Measurements from ENCODE around the gene UBTF.

UBTF gene

GRCh38 chr17:44223541-44224071, 4.1 kb upstream of the UBTF start:
- peak; percentile 68; the same call in 1 of the 2 replicates for TF ChIP-seq NFIC (IDR thresholded peaks at IDR 0.05)
- TF ChIP-seq EP300 (IDR thresholded peaks at IDR 0.05; ENCODE audit: borderline replicate concordance): 0 out of 2 replicates have a peak, but pooled peaks have one; percentile 17
- no peak for TF ChIP-seq USF1 (IDR thresholded peaks at IDR 0.05)
- TF ChIP-seq EGR1 (IDR thresholded peaks at IDR 0.05): no peak

DNA sequence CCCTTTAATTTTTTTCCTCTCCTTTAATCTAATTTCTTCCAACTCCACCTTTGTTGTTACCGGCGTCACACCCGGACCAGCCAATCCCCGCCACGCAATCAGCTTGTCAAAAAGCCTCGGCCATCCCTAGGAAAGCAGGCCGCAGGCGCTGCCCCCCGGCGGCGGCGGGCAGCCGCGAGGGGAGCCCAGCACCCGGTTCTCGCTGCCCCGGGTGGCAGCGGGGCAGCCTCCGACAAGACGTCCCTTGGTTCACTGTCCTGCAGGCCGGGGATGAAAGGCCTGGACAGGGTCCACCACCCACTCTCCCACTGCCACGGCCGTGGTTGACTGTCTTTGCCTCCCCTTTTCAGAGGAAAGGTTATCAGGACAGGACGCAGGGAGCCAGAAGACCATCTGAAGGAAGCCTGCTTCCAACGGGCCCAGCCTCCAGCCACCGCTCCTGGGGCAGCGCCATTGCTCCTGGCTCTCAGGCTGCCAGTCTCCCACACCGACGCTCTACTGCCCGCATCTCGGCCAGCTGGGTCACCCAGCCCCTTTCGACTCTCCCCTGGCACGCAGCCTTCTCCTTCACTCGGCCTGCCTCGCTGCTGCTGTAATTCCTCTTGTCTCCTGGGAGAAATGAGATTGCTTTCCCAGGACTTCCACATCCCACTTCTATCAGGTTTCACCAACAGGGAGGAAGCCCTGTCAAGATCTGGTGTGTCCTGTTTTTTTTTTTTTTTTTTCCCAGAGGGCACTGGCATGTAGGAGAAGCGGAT, 2.8 kb upstream of the UBTF start:
- 0 out of 2 replicates have a peak, but pooled peaks have one; percentile 37 for TF ChIP-seq YY1 (IDR thresholded peaks at IDR 0.05; ENCODE audit: low read depth)
- TF ChIP-seq TAF1 (IDR thresholded peaks at IDR 0.05; ENCODE audit: low read depth): no peak; the same call in 1 of the 2 replicates
- no peak for TF ChIP-seq EGR1 (IDR thresholded peaks at IDR 0.05)

- no peak for TF ChIP-seq EP300 (IDR thresholded peaks at IDR 0.05; ENCODE audit: borderline replicate concordance)
- TF ChIP-seq ZBTB7A (IDR thresholded peaks at IDR 0.05; ENCODE audit: low read depth): no peak
- no peak for TF ChIP-seq FOXM1 (IDR thresholded peaks at IDR 0.05; ENCODE audit: borderline replicate concordance, low read depth)
- TF ChIP-seq RAD21 (IDR thresholded peaks at IDR 0.05; ENCODE audit: low read depth): no peak
- no peak for TF ChIP-seq NFIC (IDR thresholded peaks at IDR 0.05)
- no peak for TF ChIP-seq TEAD4 (IDR thresholded peaks at IDR 0.05)
- TF ChIP-seq CREB1 (IDR thresholded peaks at IDR 0.05; ENCODE audit: low read depth): no peak
- no peak for TF ChIP-seq TAF1 (IDR thresholded peaks at IDR 0.05; ENCODE audit: low read depth)
- no peak for TF ChIP-seq USF1 (IDR thresholded peaks at IDR 0.05)
Measured at GRCh38 chr17:44221862-44222111, 2.3 kb upstream of the UBTF start.

- TF ChIP-seq CEBPB (IDR thresholded peaks at IDR 0.05): 0 out of 2 replicates have a peak, but pooled peaks have one; percentile 4
- TF ChIP-seq TAF1 (IDR thresholded peaks at IDR 0.05; ENCODE audit: low read depth): no peak
- TF ChIP-seq ZBTB7A (IDR thresholded peaks at IDR 0.05; ENCODE audit: low read depth): 0 out of 2 replicates have a peak, but pooled peaks have one; percentile 43
- no peak for TF ChIP-seq MAX (IDR thresholded peaks at IDR 0.05)
- 0 out of 2 replicates have a peak, but pooled peaks have one; percentile 30 for TF ChIP-seq YY1 (IDR thresholded peaks at IDR 0.05; ENCODE audit: low read depth)
- no peak for TF ChIP-seq EP300 (IDR thresholded peaks at IDR 0.05; ENCODE audit: borderline replicate concordance)
- peak; percentile 32 for TF ChIP-seq NFIC (IDR thresholded peaks at IDR 0.05)
- TF ChIP-seq FOXM1 (IDR thresholded peaks at IDR 0.05; ENCODE audit: borderline replicate concordance, low read depth): no peak
- TF ChIP-seq USF1 (IDR thresholded peaks at IDR 0.05): no peak
- TF ChIP-seq EGR1 (IDR thresholded peaks at IDR 0.05): no peak
- TF ChIP-seq TCF12 (IDR thresholded peaks at IDR 0.05; ENCODE audit: low read depth): no peak; the same call in 1 of the 2 replicates
- 0 out of 2 replicates have a peak, but pooled peaks have one; percentile 18 for TF ChIP-seq TEAD4 (IDR thresholded peaks at IDR 0.05)
- TF ChIP-seq CREB1 (IDR thresholded peaks at IDR 0.05; ENCODE audit: low read depth): no peak
- TF ChIP-seq RAD21 (IDR thresholded peaks at IDR 0.05; ENCODE audit: low read depth): no peak; the same call in 1 of the 2 replicates
- TF ChIP-seq, protein P1, sequence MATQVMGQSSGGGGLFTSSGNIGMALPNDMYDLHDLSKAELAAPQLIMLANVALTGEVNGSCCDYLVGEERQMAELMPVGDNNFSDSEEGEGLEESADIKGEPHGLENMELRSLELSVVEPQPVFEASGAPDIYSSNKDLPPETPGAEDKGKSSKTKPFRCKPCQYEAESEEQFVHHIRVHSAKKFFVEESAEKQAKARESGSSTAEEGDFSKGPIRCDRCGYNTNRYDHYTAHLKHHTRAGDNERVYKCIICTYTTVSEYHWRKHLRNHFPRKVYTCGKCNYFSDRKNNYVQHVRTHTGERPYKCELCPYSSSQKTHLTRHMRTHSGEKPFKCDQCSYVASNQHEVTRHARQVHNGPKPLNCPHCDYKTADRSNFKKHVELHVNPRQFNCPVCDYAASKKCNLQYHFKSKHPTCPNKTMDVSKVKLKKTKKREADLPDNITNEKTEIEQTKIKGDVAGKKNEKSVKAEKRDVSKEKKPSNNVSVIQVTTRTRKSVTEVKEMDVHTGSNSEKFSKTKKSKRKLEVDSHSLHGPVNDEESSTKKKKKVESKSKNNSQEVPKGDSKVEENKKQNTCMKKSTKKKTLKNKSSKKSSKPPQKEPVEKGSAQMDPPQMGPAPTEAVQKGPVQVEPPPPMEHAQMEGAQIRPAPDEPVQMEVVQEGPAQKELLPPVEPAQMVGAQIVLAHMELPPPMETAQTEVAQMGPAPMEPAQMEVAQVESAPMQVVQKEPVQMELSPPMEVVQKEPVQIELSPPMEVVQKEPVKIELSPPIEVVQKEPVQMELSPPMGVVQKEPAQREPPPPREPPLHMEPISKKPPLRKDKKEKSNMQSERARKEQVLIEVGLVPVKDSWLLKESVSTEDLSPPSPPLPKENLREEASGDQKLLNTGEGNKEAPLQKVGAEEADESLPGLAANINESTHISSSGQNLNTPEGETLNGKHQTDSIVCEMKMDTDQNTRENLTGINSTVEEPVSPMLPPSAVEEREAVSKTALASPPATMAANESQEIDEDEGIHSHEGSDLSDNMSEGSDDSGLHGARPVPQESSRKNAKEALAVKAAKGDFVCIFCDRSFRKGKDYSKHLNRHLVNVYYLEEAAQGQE (IDR thresholded peaks at IDR 0.05; ENCODE audit: low read depth): no peak
Measured at GRCh38 chr17:44221084-44221861, 1.8 kb upstream of the UBTF start.

- no peak for TF ChIP-seq USF1 (IDR thresholded peaks at IDR 0.05)
- TF ChIP-seq EGR1 (IDR thresholded peaks at IDR 0.05): no peak
- TF ChIP-seq CEBPB (IDR thresholded peaks at IDR 0.05): no peak
- no peak for TF ChIP-seq FOXM1 (IDR thresholded peaks at IDR 0.05; ENCODE audit: borderline replicate concordance, low read depth)
- no peak for TF ChIP-seq TCF12 (IDR thresholded peaks at IDR 0.05; ENCODE audit: low read depth)
- TF ChIP-seq MAX (IDR thresholded peaks at IDR 0.05): peak; percentile 9; the same call in 1 of the 2 replicates
- no peak for TF ChIP-seq RAD21 (IDR thresholded peaks at IDR 0.05; ENCODE audit: low read depth)
- TF ChIP-seq EP300 (IDR thresholded peaks at IDR 0.05; ENCODE audit: borderline replicate concordance): no peak
- TF ChIP-seq TAF1 (IDR thresholded peaks at IDR 0.05; ENCODE audit: low read depth): peak; percentile 32; the same call in 1 of the 2 replicates
- no peak for TF ChIP-seq ZBTB7A (IDR thresholded peaks at IDR 0.05; ENCODE audit: low read depth)
- TF ChIP-seq TEAD4 (IDR thresholded peaks at IDR 0.05): no peak
Measured at GRCh38 chr17:44220213-44221083, 973 bp upstream of the UBTF start.

Measured in Ishikawa (cell line).